ENCODE data around the gene HAPLN3.

DNA sequence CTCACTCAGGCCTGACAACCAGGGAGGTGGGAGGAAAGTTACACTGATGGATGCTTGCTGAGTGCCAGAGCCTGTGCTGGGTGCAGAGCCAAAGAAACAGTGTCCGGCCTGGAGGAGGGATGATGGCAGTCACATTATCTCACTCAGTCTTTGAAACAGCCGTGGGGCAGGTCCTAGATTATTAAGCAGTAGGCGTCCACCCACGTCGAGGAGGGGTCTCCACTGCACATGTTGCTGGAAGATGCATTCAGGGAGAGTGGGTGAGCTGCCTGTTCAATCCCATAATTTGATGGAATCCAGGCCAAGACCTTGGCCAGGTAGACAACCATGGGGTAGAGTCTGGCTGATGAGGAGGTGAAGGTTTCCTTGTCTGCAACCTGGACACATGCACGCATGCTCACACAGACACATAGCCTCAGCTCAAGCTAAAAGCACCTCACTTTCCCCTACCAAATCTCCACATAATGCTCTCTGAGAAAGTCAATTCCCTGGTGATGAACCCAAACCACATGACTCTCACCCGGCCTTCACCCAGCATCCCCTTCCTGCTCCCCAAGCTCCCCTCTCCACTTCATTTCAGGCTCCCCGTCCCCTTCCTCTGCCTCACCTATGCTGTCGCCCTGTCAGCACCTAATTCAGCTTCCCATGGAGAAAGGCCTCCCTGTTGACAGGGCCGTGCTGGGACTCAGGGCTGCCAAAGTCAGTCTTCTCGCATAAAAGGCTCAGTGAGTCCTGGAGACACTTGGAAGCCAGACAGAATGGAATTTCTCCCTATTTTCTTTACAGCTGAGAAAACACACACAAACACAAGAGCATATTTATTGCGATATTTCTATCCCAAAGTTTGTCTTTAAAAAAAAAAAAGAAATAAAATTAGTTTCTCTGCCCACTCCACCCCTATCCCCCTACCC is 62.3 kb downstream of the HAPLN3 start:
- TF ChIP-seq CTCF (IDR thresholded peaks at IDR 0.05) = no peak
- no peak for TF ChIP-seq EZH2 (IDR thresholded peaks at IDR 0.05; ENCODE audit: borderline replicate concordance, insufficient read depth, low read depth, low read length, poor library complexity, severe bottlenecking)

Measured in B cell (primary cell).